Esophagus squamous epithelium (tissue), 4 donors: ENCODE data around the gene PORCN.

Experiments used
- POLR2A ChIP-seq, 4 donors: fragments of 450-650 bp; IDR thresholded peaks; one replicate each; pipeline ENCODE4 v1.6.1; 2017; ENCODE audit warnings: antibody characterized with exemption in 4 of 4, mild to moderate bottlenecking in 4 of 4, moderate library complexity in 3 of 4
- TF ChIP-seq, protein P1 (sequence below), 6 experiments: fragments of 450-650 bp in 4 of 6; fragments of 200-600 bp in 2 of 6; sonication (generic) in 2 of 6; IDR thresholded peaks; one replicate each; pipeline ENCODE4 v1.5.1; 2016 to 2019; ENCODE audit warnings: antibody characterized with exemption in 6 of 6, mild to moderate bottlenecking in 4 of 6, moderate library complexity in 4 of 6

GRCh38 chrX:48491809-48492208 lies 17.0 kb upstream of the PORCN start:
- TF ChIP-seq, protein P1, sequence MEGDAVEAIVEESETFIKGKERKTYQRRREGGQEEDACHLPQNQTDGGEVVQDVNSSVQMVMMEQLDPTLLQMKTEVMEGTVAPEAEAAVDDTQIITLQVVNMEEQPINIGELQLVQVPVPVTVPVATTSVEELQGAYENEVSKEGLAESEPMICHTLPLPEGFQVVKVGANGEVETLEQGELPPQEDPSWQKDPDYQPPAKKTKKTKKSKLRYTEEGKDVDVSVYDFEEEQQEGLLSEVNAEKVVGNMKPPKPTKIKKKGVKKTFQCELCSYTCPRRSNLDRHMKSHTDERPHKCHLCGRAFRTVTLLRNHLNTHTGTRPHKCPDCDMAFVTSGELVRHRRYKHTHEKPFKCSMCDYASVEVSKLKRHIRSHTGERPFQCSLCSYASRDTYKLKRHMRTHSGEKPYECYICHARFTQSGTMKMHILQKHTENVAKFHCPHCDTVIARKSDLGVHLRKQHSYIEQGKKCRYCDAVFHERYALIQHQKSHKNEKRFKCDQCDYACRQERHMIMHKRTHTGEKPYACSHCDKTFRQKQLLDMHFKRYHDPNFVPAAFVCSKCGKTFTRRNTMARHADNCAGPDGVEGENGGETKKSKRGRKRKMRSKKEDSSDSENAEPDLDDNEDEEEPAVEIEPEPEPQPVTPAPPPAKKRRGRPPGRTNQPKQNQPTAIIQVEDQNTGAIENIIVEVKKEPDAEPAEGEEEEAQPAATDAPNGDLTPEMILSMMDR (IDR thresholded peaks at IDR 0.05), result no peak
- no peak for TF ChIP-seq POLR2A (IDR thresholded peaks at IDR 0.05)
